AG09309 (cell line): ENCODE data around the gene AKR1D1.

Experiments
- DNase-seq: peaks from one replicate; pipeline ENCODE4 v3.0.0-alpha.2; 2010; ENCODE audit warnings: low read depth
- H3K4me3 ChIP-seq: 2 replicates; pipeline ENCODE4 v1.5.1; 2011; ENCODE audit warnings: mild to moderate bottlenecking, low read depth, low read length, moderate library complexity; ENCODE audit not compliant: control insufficient read depth
- TF ChIP-seq, protein P1 (sequence below): IDR thresholded peaks from 2 replicates; pipeline ENCODE4 v1.5.1; 2011; ENCODE audit warnings: mild to moderate bottlenecking, low read depth, low read length, inconsistent platforms; ENCODE audit not compliant: insufficient read depth, control insufficient read depth; ENCODE audit errors: missing control alignments

Gene AKR1D1

DNA sequence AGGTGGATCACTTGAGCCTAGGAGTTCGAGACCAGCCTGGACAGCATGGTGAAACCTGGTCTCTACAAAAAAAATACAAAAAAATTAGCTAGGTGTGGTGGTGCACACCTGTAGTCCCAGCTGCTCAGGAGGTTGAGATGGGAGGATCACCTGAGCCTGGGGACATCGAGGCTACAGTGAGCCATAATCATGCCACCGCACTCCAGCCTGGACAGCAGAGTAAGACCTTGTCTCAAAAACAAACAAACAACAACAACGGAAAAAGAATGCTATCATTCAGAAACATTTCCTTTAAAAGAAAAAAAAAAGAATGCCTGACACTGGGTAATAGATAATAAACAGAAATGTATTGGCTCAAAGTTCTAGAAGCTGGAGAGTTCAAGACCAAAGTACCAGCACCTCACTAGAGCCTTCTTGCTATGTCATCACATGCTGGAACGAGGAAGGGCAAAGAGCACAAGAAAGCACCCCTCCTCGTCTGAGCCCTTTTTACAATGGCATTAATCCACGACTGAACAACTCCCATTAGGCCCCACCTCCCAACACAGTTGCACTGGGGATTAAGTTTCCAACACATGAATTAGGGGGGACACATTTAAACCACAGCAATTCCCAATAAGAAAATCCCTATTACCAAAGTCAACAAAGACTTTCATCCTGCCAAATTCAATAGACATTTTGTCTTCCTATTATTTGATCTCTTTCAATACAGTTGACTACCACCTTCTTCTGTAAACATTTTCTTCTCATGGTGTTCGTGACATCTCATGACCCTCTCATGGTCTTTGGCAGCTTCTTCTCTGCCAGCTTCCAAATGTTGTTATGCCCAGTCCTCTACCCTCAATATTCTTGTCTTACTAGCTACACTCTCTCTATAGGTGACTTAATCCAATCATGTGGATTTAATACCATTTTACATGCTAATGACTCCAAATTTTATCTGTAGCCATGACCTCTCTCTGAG is 20.0 kb downstream of the AKR1D1 start:
- TF ChIP-seq, protein P1, sequence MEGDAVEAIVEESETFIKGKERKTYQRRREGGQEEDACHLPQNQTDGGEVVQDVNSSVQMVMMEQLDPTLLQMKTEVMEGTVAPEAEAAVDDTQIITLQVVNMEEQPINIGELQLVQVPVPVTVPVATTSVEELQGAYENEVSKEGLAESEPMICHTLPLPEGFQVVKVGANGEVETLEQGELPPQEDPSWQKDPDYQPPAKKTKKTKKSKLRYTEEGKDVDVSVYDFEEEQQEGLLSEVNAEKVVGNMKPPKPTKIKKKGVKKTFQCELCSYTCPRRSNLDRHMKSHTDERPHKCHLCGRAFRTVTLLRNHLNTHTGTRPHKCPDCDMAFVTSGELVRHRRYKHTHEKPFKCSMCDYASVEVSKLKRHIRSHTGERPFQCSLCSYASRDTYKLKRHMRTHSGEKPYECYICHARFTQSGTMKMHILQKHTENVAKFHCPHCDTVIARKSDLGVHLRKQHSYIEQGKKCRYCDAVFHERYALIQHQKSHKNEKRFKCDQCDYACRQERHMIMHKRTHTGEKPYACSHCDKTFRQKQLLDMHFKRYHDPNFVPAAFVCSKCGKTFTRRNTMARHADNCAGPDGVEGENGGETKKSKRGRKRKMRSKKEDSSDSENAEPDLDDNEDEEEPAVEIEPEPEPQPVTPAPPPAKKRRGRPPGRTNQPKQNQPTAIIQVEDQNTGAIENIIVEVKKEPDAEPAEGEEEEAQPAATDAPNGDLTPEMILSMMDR = no peak
- no peak for DNase-seq
- no peak overlapping the region for H3K4me3 ChIP-seq

- DNase-seq = no peak
- H3K4me3 ChIP-seq = no peak overlapping the region
- TF ChIP-seq, protein P1 = peak; percentile 41
Observed at GRCh38 chr7:138097064-138097741, 20.9 kb downstream of the AKR1D1 start.

- no peak overlapping the region for H3K4me3 ChIP-seq
- TF ChIP-seq, protein P1 = no peak
- no peak for DNase-seq
Observed at GRCh38 chr7:138099813-138100212, 23.6 kb downstream of the AKR1D1 start.

DNA sequence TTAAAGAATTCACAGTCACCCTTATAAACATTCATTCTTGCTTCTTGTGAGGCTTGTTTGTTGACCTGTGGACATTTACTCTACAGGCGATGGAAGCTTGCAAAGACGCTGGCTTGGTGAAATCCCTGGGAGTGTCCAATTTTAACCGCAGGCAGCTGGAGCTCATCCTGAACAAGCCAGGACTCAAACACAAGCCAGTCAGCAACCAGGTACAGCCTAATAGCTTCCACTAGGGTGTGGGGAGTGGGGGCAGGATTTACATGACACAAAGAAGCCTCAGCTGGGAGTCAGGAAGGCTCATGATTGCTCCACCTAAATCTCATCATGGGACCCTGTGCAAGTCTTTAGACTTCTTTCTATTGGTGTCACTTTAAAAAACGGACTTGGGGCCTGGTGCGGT is 29.0 kb downstream of the AKR1D1 start:
- H3K4me3 ChIP-seq = no peak overlapping the region
- DNase-seq = no peak
- TF ChIP-seq, protein P1 = no peak

DNA sequence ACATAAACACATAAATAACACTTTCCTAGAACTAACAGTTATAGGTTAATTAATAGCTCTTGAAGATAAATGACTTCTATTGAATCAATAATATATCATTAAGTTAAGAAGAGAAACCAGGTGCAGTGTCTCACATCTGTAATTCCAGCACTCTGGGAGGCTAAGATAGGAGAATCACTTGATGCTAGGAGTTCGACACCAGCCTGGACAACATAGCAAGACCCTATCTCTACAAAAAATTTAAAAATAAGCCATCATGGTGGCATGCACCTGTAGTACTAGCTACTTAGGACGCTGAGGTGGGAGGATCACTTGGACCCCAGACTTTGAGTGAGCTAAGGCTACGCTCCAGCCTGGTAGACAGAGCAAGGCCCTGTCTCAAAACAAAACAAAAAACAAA is 38.8 kb downstream of the AKR1D1 start:
- TF ChIP-seq, protein P1 = no peak
- no peak overlapping the region for H3K4me3 ChIP-seq
- DNase-seq = no peak

DNA sequence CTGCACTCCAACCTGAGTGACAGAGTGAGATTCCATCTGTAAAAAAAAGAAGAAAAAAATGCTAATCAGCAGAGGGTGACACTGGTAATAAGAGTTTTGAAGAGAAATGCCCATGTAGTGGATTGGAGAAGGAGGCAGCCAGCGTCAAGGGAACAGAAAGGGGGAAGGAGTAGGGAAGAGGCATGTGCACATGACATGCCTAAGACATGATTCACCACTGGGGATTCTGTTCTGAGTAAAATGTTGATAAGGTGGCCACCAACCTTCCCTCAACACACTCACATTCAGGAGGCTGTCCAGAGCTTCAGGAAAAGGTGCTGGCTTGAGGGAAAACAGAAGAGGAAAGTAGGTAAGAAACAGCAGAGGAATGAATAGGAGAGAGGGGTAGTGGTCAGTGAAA is 39.9 kb downstream of the AKR1D1 start:
- H3K4me3 ChIP-seq = no peak overlapping the region
- TF ChIP-seq, protein P1 = no peak
- no peak for DNase-seq
